Peyer's patch (tissue), 4 donors: ENCODE measurements around the gene TEAD1.

Experiments
- POLR2A ChIP-seq, 2 donors: fragments of 450-650 bp; IDR thresholded peaks; one replicate each; pipeline ENCODE4 v1.5.1; 2017; ENCODE audit warnings: antibody characterized with exemption in 2 of 2, mild to moderate bottlenecking in 2 of 2, moderate library complexity in 2 of 2
- TF ChIP-seq, protein P1 (sequence below), 6 experiments: fragments of 450-650 bp in 4 of 6; fragments of 200-600 bp in 2 of 6; sonication (generic) in 1 of 6; IDR thresholded peaks; one replicate each; pipeline ENCODE4 v1.5.1; 2017 to 2019; ENCODE audit warnings: antibody characterized with exemption in 6 of 6, mild to moderate bottlenecking in 3 of 6, moderate library complexity in 1 of 6

DNA sequence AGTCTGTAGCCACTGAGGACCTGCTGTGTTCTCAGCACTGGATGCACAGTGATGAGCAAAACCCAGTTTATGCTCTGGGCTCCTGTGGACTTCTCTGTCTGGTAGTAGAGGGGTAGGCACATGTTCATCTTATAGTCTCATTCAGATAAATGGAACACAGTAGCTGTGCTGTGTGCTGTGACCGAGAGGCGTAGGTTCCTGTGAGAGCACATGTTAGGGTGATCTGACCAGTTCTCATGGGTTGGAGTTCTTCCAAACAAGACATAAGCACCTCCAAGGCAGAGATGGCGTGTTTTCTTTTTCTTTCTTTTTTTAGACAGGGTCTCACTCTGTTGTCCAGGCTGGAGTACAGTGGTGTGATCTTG is 180.1 kb downstream of the TEAD1 start:
- TF ChIP-seq, protein P1, sequence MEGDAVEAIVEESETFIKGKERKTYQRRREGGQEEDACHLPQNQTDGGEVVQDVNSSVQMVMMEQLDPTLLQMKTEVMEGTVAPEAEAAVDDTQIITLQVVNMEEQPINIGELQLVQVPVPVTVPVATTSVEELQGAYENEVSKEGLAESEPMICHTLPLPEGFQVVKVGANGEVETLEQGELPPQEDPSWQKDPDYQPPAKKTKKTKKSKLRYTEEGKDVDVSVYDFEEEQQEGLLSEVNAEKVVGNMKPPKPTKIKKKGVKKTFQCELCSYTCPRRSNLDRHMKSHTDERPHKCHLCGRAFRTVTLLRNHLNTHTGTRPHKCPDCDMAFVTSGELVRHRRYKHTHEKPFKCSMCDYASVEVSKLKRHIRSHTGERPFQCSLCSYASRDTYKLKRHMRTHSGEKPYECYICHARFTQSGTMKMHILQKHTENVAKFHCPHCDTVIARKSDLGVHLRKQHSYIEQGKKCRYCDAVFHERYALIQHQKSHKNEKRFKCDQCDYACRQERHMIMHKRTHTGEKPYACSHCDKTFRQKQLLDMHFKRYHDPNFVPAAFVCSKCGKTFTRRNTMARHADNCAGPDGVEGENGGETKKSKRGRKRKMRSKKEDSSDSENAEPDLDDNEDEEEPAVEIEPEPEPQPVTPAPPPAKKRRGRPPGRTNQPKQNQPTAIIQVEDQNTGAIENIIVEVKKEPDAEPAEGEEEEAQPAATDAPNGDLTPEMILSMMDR (IDR thresholded peaks at IDR 0.05) = no peak
- no peak for TF ChIP-seq POLR2A (IDR thresholded peaks at IDR 0.05)
